Loucy (cell line): ENCODE data around the gene ZNF410.

Experiments used
- EZH2phosphoT487 ChIP-seq: fragments of 200-600 bp; IDR thresholded peaks from 2 replicates; pipeline ENCODE4 v1.6.1; 2018; ENCODE audit warnings: antibody characterized with exemption, mild to moderate bottlenecking, moderate library complexity, borderline replicate concordance
- TF ChIP-seq, protein P1 (sequence below): fragments of 200-600 bp; sonication (generic); conservative IDR thresholded peaks from 2 replicates; pipeline ENCODE4 v1.5.1; 2014; ENCODE audit warnings: mild to moderate bottlenecking, antibody characterized with exemption, low read length

DNA sequence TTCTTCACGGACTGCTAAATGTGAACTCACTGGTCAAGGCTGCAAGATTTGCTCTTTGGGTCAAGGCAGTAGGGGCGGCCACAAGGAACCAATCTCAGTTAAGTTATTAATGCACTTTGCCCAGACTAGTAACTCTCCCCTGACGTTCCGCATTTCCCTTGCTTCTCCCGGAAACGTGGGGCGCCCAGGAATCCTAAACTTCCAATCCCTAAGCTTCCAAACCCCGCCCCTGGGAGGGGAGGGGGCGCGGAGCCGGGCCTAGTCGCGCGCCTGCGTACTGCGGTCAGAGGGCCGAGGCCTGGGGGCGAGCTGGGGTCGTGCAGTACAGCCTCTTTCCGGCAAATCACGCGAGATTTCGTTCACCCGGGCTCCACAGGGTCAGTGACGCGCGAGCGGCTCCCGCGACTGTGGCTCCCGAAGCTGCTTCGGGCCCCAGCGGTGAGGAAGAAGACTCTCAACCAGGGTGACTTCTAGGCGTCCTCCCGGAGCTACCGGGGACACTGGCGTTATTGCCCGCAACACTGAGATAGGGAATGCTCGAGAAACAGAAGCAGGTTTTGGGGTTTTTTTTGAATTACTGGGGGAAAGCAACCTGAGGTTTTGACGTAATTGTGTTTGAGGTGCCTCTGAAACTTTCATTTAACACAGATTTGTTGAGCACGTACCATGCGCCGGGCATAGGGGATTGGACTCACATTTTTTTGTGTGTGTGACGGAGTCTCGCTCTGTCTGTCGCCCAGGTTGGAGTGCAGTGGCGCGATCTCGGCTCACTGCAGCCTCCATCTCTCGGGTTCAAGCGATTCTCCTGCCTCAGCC is 34.9 kb upstream of the ZNF410 start, which contains the start of gene PTGR2:
- TF ChIP-seq, protein P1, sequence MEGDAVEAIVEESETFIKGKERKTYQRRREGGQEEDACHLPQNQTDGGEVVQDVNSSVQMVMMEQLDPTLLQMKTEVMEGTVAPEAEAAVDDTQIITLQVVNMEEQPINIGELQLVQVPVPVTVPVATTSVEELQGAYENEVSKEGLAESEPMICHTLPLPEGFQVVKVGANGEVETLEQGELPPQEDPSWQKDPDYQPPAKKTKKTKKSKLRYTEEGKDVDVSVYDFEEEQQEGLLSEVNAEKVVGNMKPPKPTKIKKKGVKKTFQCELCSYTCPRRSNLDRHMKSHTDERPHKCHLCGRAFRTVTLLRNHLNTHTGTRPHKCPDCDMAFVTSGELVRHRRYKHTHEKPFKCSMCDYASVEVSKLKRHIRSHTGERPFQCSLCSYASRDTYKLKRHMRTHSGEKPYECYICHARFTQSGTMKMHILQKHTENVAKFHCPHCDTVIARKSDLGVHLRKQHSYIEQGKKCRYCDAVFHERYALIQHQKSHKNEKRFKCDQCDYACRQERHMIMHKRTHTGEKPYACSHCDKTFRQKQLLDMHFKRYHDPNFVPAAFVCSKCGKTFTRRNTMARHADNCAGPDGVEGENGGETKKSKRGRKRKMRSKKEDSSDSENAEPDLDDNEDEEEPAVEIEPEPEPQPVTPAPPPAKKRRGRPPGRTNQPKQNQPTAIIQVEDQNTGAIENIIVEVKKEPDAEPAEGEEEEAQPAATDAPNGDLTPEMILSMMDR: no peak
- no peak for TF ChIP-seq EZH2phosphoT487
